ENCODE data around the gene FKBP8. TPM values are rescaled to one million over a fixed set of nuclear protein-coding genes. Genes with fewer than 3 reads are reported as not detected.

Gene FKBP8
- total RNA-seq, 2 donors from 2014 or later, result 277 to 336 TPM

- Histone ChIP-seq H3K9me3 (ENCODE audit: control insufficient read depth, low read length) (no peaks in the 10 kb centered on the region), H3K4me1 (ENCODE audit: control insufficient read depth, insufficient read depth, low read length) (peaks cover 23% of the 10 kb centered on the region), H3K4me3 (ENCODE audit: low read length) (no peak overlapping the region), H3K9ac (ENCODE audit: extremely low read depth, low read length, poor library complexity, severe bottlenecking) (no peak overlapping the region), H3K27me3 (ENCODE audit: control insufficient read depth, insufficient read depth, low read length, poor library complexity, severe bottlenecking) (no peaks in the 10 kb centered on the region), H3K36me3 (ENCODE audit: control insufficient read depth, insufficient read depth, low read length) (no peaks in the 10 kb centered on the region), H3K27ac (ENCODE audit: low read depth, low read length) (no peak overlapping the region)
- Mint-ChIP-seq H3K4me3 (no peak overlapping the region), H3K9me3 (no peaks in the 10 kb centered on the region), H3K27ac (peak overlapping the region; percentile 83), H3K36me3 (ENCODE audit: low read depth) (no peaks in the 10 kb centered on the region), H3K4me1 (peaks cover 30% of the 10 kb centered on the region), H3K27me3 (ENCODE audit: insufficient read depth) (no peaks in the 10 kb centered on the region)
- no peak for DNase-seq
- WGBS, 2 experiments (ENCODE audit: insufficient coverage in 1 of 2, insufficient read length in 1 of 2), result 89 to 94% methylated on average over 18 to 19 of the region's 19 CpGs
- TF ChIP-seq, protein P1, sequence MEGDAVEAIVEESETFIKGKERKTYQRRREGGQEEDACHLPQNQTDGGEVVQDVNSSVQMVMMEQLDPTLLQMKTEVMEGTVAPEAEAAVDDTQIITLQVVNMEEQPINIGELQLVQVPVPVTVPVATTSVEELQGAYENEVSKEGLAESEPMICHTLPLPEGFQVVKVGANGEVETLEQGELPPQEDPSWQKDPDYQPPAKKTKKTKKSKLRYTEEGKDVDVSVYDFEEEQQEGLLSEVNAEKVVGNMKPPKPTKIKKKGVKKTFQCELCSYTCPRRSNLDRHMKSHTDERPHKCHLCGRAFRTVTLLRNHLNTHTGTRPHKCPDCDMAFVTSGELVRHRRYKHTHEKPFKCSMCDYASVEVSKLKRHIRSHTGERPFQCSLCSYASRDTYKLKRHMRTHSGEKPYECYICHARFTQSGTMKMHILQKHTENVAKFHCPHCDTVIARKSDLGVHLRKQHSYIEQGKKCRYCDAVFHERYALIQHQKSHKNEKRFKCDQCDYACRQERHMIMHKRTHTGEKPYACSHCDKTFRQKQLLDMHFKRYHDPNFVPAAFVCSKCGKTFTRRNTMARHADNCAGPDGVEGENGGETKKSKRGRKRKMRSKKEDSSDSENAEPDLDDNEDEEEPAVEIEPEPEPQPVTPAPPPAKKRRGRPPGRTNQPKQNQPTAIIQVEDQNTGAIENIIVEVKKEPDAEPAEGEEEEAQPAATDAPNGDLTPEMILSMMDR (conservative IDR thresholded peaks at IDR 0.05), result no peak
These were observed 37.1 kb downstream of the FKBP8 start for GRCh38 chr19:18506101-18506930.

DNA sequence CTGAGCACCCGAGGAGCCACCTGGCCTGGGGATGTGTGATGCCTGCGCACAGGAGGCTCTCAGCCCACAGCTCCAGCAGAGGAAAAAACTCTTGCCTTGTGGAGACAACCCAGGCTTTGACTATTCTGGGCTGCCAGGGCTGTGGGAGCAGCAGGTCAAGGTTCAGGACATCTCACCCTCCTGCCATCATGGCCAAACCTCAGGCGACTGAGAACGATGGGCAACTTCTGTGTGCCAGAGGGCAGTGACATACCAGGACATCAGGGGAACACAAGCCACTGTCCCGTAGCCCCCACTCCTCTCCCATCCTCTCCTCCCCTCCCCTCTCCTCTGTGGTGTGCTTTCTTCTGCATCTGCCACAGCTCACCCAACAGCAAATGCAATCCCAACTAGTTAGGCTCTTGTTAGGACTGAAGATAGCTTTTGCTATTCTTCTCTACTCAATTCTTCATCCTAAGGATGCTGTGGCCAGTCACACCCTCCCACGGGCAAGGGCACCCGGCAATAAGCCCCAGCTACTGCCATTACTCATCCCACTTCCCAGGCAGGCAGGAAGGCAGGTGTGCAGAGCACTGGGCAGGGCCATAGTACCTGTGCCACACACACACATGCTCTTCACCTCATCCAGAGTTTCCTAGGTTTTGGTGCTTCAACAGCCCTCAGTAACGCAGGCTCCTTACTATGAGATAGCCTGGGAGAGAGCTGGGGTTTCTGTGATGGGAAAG lies 38.3 kb downstream of the FKBP8 start:
- Mint-ChIP-seq H3K27ac (peak overlapping the region; percentile 27), H3K4me1 (peaks cover 27% of the 10 kb centered on the region), H3K36me3 (ENCODE audit: low read depth) (no peaks in the 10 kb centered on the region), H3K27me3 (ENCODE audit: insufficient read depth) (no peaks in the 10 kb centered on the region), H3K4me3 (no peak overlapping the region), H3K9me3 (no peaks in the 10 kb centered on the region)
- Histone ChIP-seq H3K27ac (ENCODE audit: low read depth, low read length) (no peak overlapping the region), H3K9ac (ENCODE audit: extremely low read depth, low read length, poor library complexity, severe bottlenecking) (no peak overlapping the region), H3K4me3 (ENCODE audit: low read length) (no peak overlapping the region), H3K9me3 (ENCODE audit: control insufficient read depth, low read length) (no peaks in the 10 kb centered on the region), H3K36me3 (ENCODE audit: control insufficient read depth, insufficient read depth, low read length) (no peaks in the 10 kb centered on the region), H3K27me3 (ENCODE audit: control insufficient read depth, insufficient read depth, low read length, poor library complexity, severe bottlenecking) (no peaks in the 10 kb centered on the region), H3K4me1 (ENCODE audit: control insufficient read depth, insufficient read depth, low read length) (peaks cover 23% of the 10 kb centered on the region)
- TF ChIP-seq, protein P1 (conservative IDR thresholded peaks at IDR 0.05), result no peak
- 92 to 97% methylated on average over 4 to 8 of the region's 8 CpGs for WGBS, 2 experiments (ENCODE audit: insufficient coverage in 1 of 2, insufficient read length in 1 of 2)
- DNase-seq, result no peak

DNA sequence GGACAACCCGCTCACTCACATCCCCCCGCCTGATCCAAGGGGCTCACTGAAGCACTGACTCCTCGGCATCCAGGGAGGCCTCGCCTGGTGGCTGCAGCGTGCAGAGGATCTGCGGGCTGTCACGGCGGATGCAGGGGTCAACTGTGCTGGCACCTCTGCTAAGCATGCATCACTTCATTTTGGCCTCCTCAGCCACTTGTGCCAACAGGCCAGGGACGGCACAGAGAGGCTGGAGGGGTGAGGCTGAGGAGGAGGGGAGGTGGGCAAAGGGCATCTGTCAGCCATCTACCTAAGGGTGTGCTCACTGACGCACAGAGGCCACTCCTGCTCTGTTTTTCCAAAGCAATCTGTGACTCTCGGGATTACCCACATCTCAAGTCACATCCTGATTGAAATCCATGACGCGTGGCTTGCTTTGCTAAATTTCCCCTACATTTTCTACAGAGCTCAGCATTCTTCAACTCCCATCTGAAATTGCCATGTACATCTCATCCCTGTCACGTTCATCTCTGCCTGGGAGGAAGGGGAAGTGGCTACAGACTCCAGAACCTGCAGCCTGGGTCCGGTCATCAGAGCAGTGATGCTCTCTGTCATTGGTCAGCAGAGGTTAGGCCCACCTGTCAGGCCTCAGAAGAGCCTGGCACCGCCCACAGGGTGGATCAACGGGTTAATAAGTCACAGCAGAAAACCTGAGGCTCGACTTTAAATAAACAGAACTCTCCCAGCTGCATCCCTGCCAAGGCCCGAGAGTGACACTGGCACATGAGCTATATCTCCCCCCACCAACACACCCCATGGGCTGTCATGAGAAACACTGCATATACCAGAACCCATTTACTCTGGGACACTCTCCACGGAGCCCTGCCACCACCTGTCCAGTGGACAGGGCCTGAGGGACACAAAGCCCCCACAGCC lies 39.1 kb downstream of the FKBP8 start:
- Histone ChIP-seq H3K27ac (ENCODE audit: low read depth, low read length) (no peak overlapping the region), H3K27me3 (ENCODE audit: control insufficient read depth, insufficient read depth, low read length, poor library complexity, severe bottlenecking) (no peaks in the 10 kb centered on the region), H3K9ac (ENCODE audit: extremely low read depth, low read length, poor library complexity, severe bottlenecking) (no peak overlapping the region), H3K4me1 (ENCODE audit: control insufficient read depth, insufficient read depth, low read length) (peaks cover 23% of the 10 kb centered on the region), H3K9me3 (ENCODE audit: control insufficient read depth, low read length) (no peaks in the 10 kb centered on the region), H3K4me3 (ENCODE audit: low read length) (no peak overlapping the region), H3K36me3 (ENCODE audit: control insufficient read depth, insufficient read depth, low read length) (no peaks in the 10 kb centered on the region)
- H3K27ac Mint-ChIP-seq, result peak overlapping the region; percentile 53
- no peak overlapping the region for H3K4me3 Mint-ChIP-seq
- no peaks in the 10 kb centered on the region for H3K9me3 Mint-ChIP-seq
- peaks cover 27% of the 10 kb centered on the region for H3K4me1 Mint-ChIP-seq
- H3K27me3 Mint-ChIP-seq (ENCODE audit: insufficient read depth), result no peaks in the 10 kb centered on the region
- TF ChIP-seq, protein P1 (conservative IDR thresholded peaks at IDR 0.05), result no peak
- WGBS, 2 experiments (ENCODE audit: insufficient coverage in 1 of 2, insufficient read length in 1 of 2), result 81 to 84% methylated on average over 10 to 20 of the region's 20 CpGs
- no peaks in the 10 kb centered on the region for H3K36me3 Mint-ChIP-seq (ENCODE audit: low read depth)
- peak; percentile 82 for DNase-seq

All from endodermal cell (in vitro differentiated cells).